IMR-90 (cell line): Measurements from ENCODE around the gene WDR27. TPM values are rescaled to one million over a fixed set of nuclear protein-coding genes. Genes with fewer than 3 reads are reported as not detected.
A peak's percentile ranks its signal among the peaks of the same experiment; 100 is the strongest.

Source experiments
- ATAC-seq: fragments of 200-7000 bp; cut with Tn5 transposase; 2 replicates; pipeline ENCODE4 v1.9.1; 2020; ENCODE audit warnings: low read depth, mild to moderate bottlenecking, moderate library complexity
- BruUV-seq: library from RNA; stranded (reverse); fragments of 400-500 nt; replicated peaks from 2 replicates; lab custom pipeline; 2021; lab: Mats Ljungman, UMichigan
- CTCF ChIA-PET: fragments of 300-600 bp; formaldehyde crosslinking; extraction: SDS; loops from one replicate; lab custom pipeline; 2021; ENCODE audit warnings: antibody characterized with exemption; lab: Yijun Ruan, JAX
- POLR2A ChIA-PET: fragments of 300-600 bp; sonication (Branson Sonifier 250); formaldehyde crosslinking; loops from one replicate; lab custom pipeline; 2022; ENCODE audit warnings: antibody characterized with exemption; ENCODE audit not compliant: unreplicated experiment; lab: Charles Lee
- DNase-seq: peaks from one replicate; pipeline ENCODE4 v3.0.0; 2013
- H2AFZ ChIP-seq: replicated peaks from 2 replicates; pipeline ENCODE3; 2013; ENCODE audit warnings: low read length, mild to moderate bottlenecking; ENCODE audit not compliant: poor library complexity
- H2AK5ac ChIP-seq: 2 replicates; pipeline ENCODE4 v1.6.1; 2013; ENCODE audit warnings: low read depth, low read length, inconsistent platforms
- H2AK9ac ChIP-seq: replicated peaks from 2 replicates; pipeline ENCODE3; 2013; ENCODE audit warnings: mild to moderate bottlenecking, low read depth, low read length, moderate library complexity; ENCODE audit not compliant: poor library complexity
- H2BK120ac ChIP-seq: 2 replicates; pipeline ENCODE4 v1.6.1; 2013; ENCODE audit warnings: low read depth, low read length, inconsistent platforms
- H2BK15ac ChIP-seq: 3 replicates; pipeline ENCODE4 v1.6.1; 2013; ENCODE audit warnings: low read depth, low read length, inconsistent platforms
- H2BK20ac ChIP-seq: 2 replicates; pipeline ENCODE4 v1.6.1; 2013; ENCODE audit warnings: low read depth, mild to moderate bottlenecking, inconsistent platforms, low read length, moderate library complexity
- H2BK5ac ChIP-seq: 2 replicates; pipeline ENCODE4 v1.6.1; 2013; ENCODE audit warnings: mild to moderate bottlenecking, low read depth, low read length, inconsistent platforms; ENCODE audit not compliant: poor library complexity, severe bottlenecking
- H3K14ac ChIP-seq: replicated peaks from 2 replicates; pipeline ENCODE4 v1.6.1; 2013; ENCODE audit warnings: low read depth, low read length, inconsistent platforms
- H3K18ac ChIP-seq: 2 replicates; pipeline ENCODE4 v1.6.1; 2013; ENCODE audit warnings: low read depth, low read length, control low read depth
- H3K23ac ChIP-seq: 2 replicates; pipeline ENCODE4 v1.6.1; 2013; ENCODE audit warnings: low read depth, low read length, inconsistent platforms
- H3K27ac ChIP-seq: 2 replicates; pipeline ENCODE4 v1.5.1; 2013; ENCODE audit warnings: mild to moderate bottlenecking, control low read depth, low read length; ENCODE audit not compliant: insufficient read depth
- H3K27me3 ChIP-seq: 2 replicates; pipeline ENCODE4 v1.6.1; 2013; ENCODE audit warnings: low read length; ENCODE audit not compliant: control insufficient read depth, insufficient read depth
- H3K36me3 ChIP-seq: 2 replicates; pipeline ENCODE4 v1.6.1; 2013; ENCODE audit warnings: low read length, mixed read lengths; ENCODE audit not compliant: control insufficient read depth, insufficient read depth
- H3K4ac ChIP-seq: 2 replicates; pipeline ENCODE4 v1.6.1; 2013; ENCODE audit warnings: low read depth, low read length, inconsistent platforms
- H3K4me1 ChIP-seq: 2 replicates; pipeline ENCODE4 v1.6.1; 2013; ENCODE audit warnings: low read length, mixed read lengths; ENCODE audit not compliant: control insufficient read depth, insufficient read depth
- H3K4me2 ChIP-seq: 2 replicates; pipeline ENCODE4 v1.6.1; 2013; ENCODE audit warnings: low read depth, mild to moderate bottlenecking, control low read depth, low read length, moderate library complexity
- H3K4me3 ChIP-seq: 2 replicates; pipeline ENCODE4 v1.5.1; 2013; ENCODE audit warnings: low read depth, mild to moderate bottlenecking, control low read depth, low read length, moderate library complexity; ENCODE audit not compliant: insufficient read depth
- H3K56ac ChIP-seq: 2 replicates; pipeline ENCODE4 v1.6.1; 2013; ENCODE audit warnings: low read length, inconsistent platforms; ENCODE audit not compliant: insufficient read depth; ENCODE audit errors: extremely low read depth
- H3K79me1 ChIP-seq, 2 experiments: 2 replicates each; pipeline ENCODE4 v1.6.1; 2013; ENCODE audit warnings: low read length in 2 of 2, inconsistent platforms in 1 of 2, low read depth in 1 of 2
- H3K9ac ChIP-seq: 2 replicates; pipeline ENCODE4 v1.6.1; 2013; ENCODE audit warnings: low read depth, low read length, control low read depth
- H3K9me1 ChIP-seq: 2 replicates; pipeline ENCODE4 v1.6.1; 2013; ENCODE audit warnings: low read length, inconsistent platforms; ENCODE audit not compliant: insufficient read depth
- H3K9me3 ChIP-seq: 2 replicates; pipeline ENCODE4 v1.6.1; 2013; ENCODE audit warnings: low read length; ENCODE audit not compliant: control insufficient read depth, insufficient read depth
- H4K20me1 ChIP-seq: 2 replicates; pipeline ENCODE4 v1.6.1; 2013; ENCODE audit warnings: low read length, inconsistent platforms; ENCODE audit not compliant: insufficient read depth
- H4K5ac ChIP-seq: 2 replicates; pipeline ENCODE4 v1.6.1; 2013; ENCODE audit warnings: mild to moderate bottlenecking, low read depth, low read length, control low read depth
- H4K8ac ChIP-seq, 2 experiments: 2 replicates each; pipeline ENCODE4 v1.6.1; 2013; ENCODE audit warnings: low read depth in 2 of 2, low read length in 2 of 2, control low read depth in 1 of 2, inconsistent platforms in 1 of 2
- H4K91ac ChIP-seq: 2 replicates; pipeline ENCODE4 v1.6.1; 2013; ENCODE audit warnings: low read depth, low read length, inconsistent platforms; ENCODE audit not compliant: insufficient read depth
- BHLHE40 ChIP-seq: fragments of 150-350 bp; IDR thresholded peaks from 2 replicates; pipeline ENCODE4 v1.6.1; 2016; ENCODE audit warnings: mild to moderate bottlenecking, low read depth, low read length
- CEBPB ChIP-seq: IDR thresholded peaks from 2 replicates; pipeline ENCODE4 v1.6.1; 2012; ENCODE audit warnings: low read depth, low read length, improper control_type of control experiment
- FOS ChIP-seq: fragments of 150-350 bp; IDR thresholded peaks from 2 replicates; pipeline ENCODE4 v1.6.1; 2016; ENCODE audit warnings: low read depth, low read length
- MAFK ChIP-seq: IDR thresholded peaks from 2 replicates; pipeline ENCODE4 v1.6.1; 2012; ENCODE audit warnings: low read depth, low read length, improper control_type of control experiment
- NFE2L2 ChIP-seq: fragments of 150-350 bp; IDR thresholded peaks from 2 replicates; pipeline ENCODE4 v1.6.1; 2016; ENCODE audit warnings: low read depth, mild to moderate bottlenecking, low read length
- POLR2A ChIP-seq: IDR thresholded peaks from 2 replicates; pipeline ENCODE4 v1.6.1; 2012; ENCODE audit warnings: mild to moderate bottlenecking, low read depth, low read length
- RAD21 ChIP-seq: IDR thresholded peaks from 2 replicates; pipeline ENCODE4 v1.6.1; 2012; ENCODE audit warnings: low read length, improper control_type of control experiment
- WGBS, 2 experiments: methylation state at CpG; one replicate each; pipeline versions ENCODE4 v1.1.5 to v1.1.7; 2013; ENCODE audit warnings: missing lambda C conversion rate in 2 of 2; ENCODE audit not compliant: insufficient read length in 1 of 2; ENCODE audit errors: extremely low coverage in 2 of 2; 5-methylcytosine and 5-hydroxymethylcytosine counted together
- dilution Hi-C: fragments of 300-500 bp; cut with HindIII; formaldehyde crosslinking; loops from one replicate; pipeline ENCODE4 v1.14.3; 2018; ENCODE audit warnings: low sequenced_read_pairs; ENCODE audit not compliant: unreplicated experiment
- in situ Hi-C: fragments of 300-500 bp; cut with MboI; formaldehyde crosslinking; loops from 3 replicates; pipeline ENCODE4 v1.14.3; 2019; ENCODE audit warnings: low sequenced_read_pairs, inconsistent platforms, mixed read lengths
- intact Hi-C: fragments of 100-400 bp; cut with micrococcal nuclease; formaldehyde crosslinking; loops from 2 replicates; pipeline ENCODE4 v1.10.0; 2022
- polyA plus RNA-seq, 3 experiments: library from polyadenylated mRNA; depleted of rRNA; stranded (reverse); fragments of >200 nt; gene quantifications; 2 replicates each; pipeline ENCODE4 v1.2.3, GENCODE V29; 2012; ENCODE audit warnings: low replicate concordance in 1 of 3
- total RNA-seq: library from RNA; depleted of rRNA; stranded (reverse); fragments of >200 nt; gene quantifications from 2 replicates; pipeline ENCODE4 v1.2.3, GENCODE V29; 2012
- TF ChIP-seq, protein P1 (sequence below): fragments of 150-350 bp; IDR thresholded peaks from 2 replicates; pipeline ENCODE4 v1.6.1; 2017; ENCODE audit warnings: mild to moderate bottlenecking, antibody characterized with exemption, low read length, low read depth

Gene WDR27
- total and polyA plus RNA-seq, 2 of the 4 experiments (the other 2 are of a cell fraction): 7.0 to 18.5 TPM

DNA sequence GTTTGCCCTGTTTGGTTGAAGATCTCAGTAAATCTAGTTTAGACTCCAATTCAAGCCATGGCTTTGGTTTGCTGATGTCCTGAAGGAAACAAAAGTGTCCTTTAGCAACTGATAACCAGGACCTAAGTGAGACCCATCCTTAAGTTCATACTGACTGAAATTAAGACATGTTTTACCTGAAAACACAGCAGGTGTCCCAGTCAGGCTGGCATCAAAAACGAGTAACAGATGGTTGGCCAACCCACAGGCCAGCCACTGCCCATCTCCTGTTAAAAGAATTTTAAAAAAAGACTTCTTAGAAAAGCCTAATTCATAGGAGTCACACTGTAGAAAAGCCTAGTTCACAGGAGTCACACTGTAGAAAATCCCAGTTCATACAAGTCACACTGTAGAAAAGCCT is 58.3 kb downstream of the WDR27 start:
- CTCF ChIA-PET: no interaction called here
- no peaks in the 10 kb centered on the region for H3K9me3 ChIP-seq
- peak overlapping the region; percentile 39; the same call in 1 of the 2 replicates for H2AK5ac ChIP-seq
- no CpG with 5 or more reads among the region's 1 CpG for WGBS, 2 experiments
- no peaks in the 10 kb centered on the region for H3K4me1 ChIP-seq
- no peak overlapping the region for H3K4me3 ChIP-seq
- no peak for TF ChIP-seq CEBPB
- no peak for TF ChIP-seq MAFK
- TF ChIP-seq RAD21: no peak
- no peak for TF ChIP-seq NFE2L2
- TF ChIP-seq, protein P1, sequence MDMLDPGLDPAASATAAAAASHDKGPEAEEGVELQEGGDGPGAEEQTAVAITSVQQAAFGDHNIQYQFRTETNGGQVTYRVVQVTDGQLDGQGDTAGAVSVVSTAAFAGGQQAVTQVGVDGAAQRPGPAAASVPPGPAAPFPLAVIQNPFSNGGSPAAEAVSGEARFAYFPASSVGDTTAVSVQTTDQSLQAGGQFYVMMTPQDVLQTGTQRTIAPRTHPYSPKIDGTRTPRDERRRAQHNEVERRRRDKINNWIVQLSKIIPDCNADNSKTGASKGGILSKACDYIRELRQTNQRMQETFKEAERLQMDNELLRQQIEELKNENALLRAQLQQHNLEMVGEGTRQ: no peak
- TF ChIP-seq FOS: no peak
- no peak for TF ChIP-seq BHLHE40
- no peak for TF ChIP-seq POLR2A
- H3K27ac ChIP-seq: no peak overlapping the region
- intact Hi-C loops: no loop called here
- H4K20me1 ChIP-seq: no peaks in the 10 kb centered on the region
- no peak overlapping the region for H2AK9ac ChIP-seq
- no peak overlapping the region for H3K4me2 ChIP-seq
- H2BK15ac ChIP-seq: no peak overlapping the region
- no peak overlapping the region for H3K23ac ChIP-seq
- H3K27me3 ChIP-seq: no peaks in the 10 kb centered on the region
- no peak overlapping the region for H2AFZ ChIP-seq
- DNase-seq: no peak
- H3K14ac ChIP-seq: no peak overlapping the region
- no peak overlapping the region for H2BK120ac ChIP-seq
- dilution Hi-C loops: no loop called here
- no peak overlapping the region for H2BK20ac ChIP-seq
- no peaks in the 10 kb centered on the region for H3K79me1 ChIP-seq
- no peak overlapping the region for H3K18ac ChIP-seq
- H3K9me1 ChIP-seq: 0 out of 2 replicates have a peak, but pooled peaks cover 3% of the 10 kb centered on the region
- no peak overlapping the region for H4K91ac ChIP-seq
- POLR2A ChIA-PET: no interaction called here
- no peak overlapping the region for H3K56ac ChIP-seq
- in situ Hi-C loops: no loop called here
- no TSS peak for BruUV-seq
- no peak overlapping the region for H4K8ac ChIP-seq
- ATAC-seq: no peak
- no peak overlapping the region for H4K5ac ChIP-seq
- H3K4ac ChIP-seq: no peak overlapping the region
- H2BK5ac ChIP-seq: no peak overlapping the region
- H3K36me3 ChIP-seq: peaks cover 2% of the 10 kb centered on the region; the same call in 1 of the 2 replicates
- no peak overlapping the region for H3K9ac ChIP-seq
